ENCODE data around the gene MRM3.

- TF ChIP-seq CTCF (IDR thresholded peaks at IDR 0.05) (no peak), POLR2AphosphoS5 (IDR thresholded peaks at IDR 0.05) (no peak), POLR2A (IDR thresholded peaks at IDR 0.05; ENCODE audit: low read depth) (no peak)
These were observed 39.0 kb upstream of the MRM3 start for GRCh38 chr17:743139-743538.

Measured in esophagus muscularis mucosa (tissue), 3 donors.